Measurements from ENCODE around the gene TGM5. TPM values are rescaled to one million over a fixed set of nuclear protein-coding genes. Genes with fewer than 3 reads are reported as not detected.

Gene TGM5
- total and polyA plus RNA-seq, 2 experiments from 2014 or later, result not detected

GRCh38 chr15:43279496-43279895, 12.8 kb upstream of the TGM5 start:
- Histone ChIP-seq H3K4me1 (ENCODE audit: insufficient read depth) (no peaks in the 10 kb centered on the region), H2AFZ (no peak overlapping the region), H3F3A (replicated peaks; ENCODE audit: low read depth) (no peaks in the 10 kb centered on the region), H3K27me3 (ENCODE audit: insufficient read depth) (no peaks in the 10 kb centered on the region), H3K27ac (ENCODE audit: low read depth) (no peak overlapping the region), H3K36me3 (ENCODE audit: insufficient read depth) (no peaks in the 10 kb centered on the region), H4K20me1 (replicated peaks; ENCODE audit: insufficient read depth) (no peaks in the 10 kb centered on the region), H3K4me3 (no peak overlapping the region), H3K9me2 (ENCODE audit: insufficient read depth) (no peaks in the 10 kb centered on the region), H3K79me2 (replicated peaks; ENCODE audit: insufficient read depth) (no peaks in the 10 kb centered on the region), H3K4me2 (no peak overlapping the region)
- H3K36me3 Mint-ChIP-seq (ENCODE audit: low read depth), result no peaks in the 10 kb centered on the region; the same call in 2 of the 3 replicates
- no peak for TF ChIP-seq CTCF (conservative IDR thresholded peaks at IDR 0.05; ENCODE audit: low read depth in 2 of 2)
- no peak for TF ChIP-seq ETS1 (IDR thresholded peaks at IDR 0.05)
- TF ChIP-seq STAT1 (IDR thresholded peaks at IDR 0.05; ENCODE audit: unreplicated experiment), result no peak
- no peak for TF ChIP-seq EZH2phosphoT487 (IDR thresholded peaks at IDR 0.05; ENCODE audit: unreplicated experiment)
- no peak for TF ChIP-seq ZNF331 (CRISPR knock-in tag; IDR thresholded peaks at IDR 0.05; ENCODE audit: low read depth)
- TF ChIP-seq EZH2 (IDR thresholded peaks at IDR 0.05; ENCODE audit: low read depth, unreplicated experiment), result no peak
- TF ChIP-seq ZNF462 (CRISPR knock-in tag; IDR thresholded peaks at IDR 0.05), result no peak
- peaks cover 6% of the 10 kb centered on the region for H3K27me3 Mint-ChIP-seq (ENCODE audit: insufficient read depth, low read depth, poor library complexity)
- DNase-seq (ENCODE audit: low spot score) (no peak), ATAC-seq (no peak)
- H3K9me3 Mint-ChIP-seq, result no peaks in the 10 kb centered on the region
- no peak overlapping the region for H3K27ac Mint-ChIP-seq
- H3K4me3 Mint-ChIP-seq, result no peak overlapping the region
- no peaks in the 10 kb centered on the region for H3K4me1 Mint-ChIP-seq
